Type B pancreatic cell (in vitro differentiated cells): ENCODE measurements around the gene ANKS1B. TPM values are rescaled to one million over a fixed set of nuclear protein-coding genes. Genes with fewer than 3 reads are reported as not detected.

Experiments
- DNase-seq: peaks from one replicate; pipeline ENCODE4 v3.0.0; 2021; ENCODE audit warnings: mixed read lengths; ENCODE audit not compliant: unreplicated experiment; ENCODE audit errors: extremely low spot score
- H3K27ac Mint-ChIP-seq: 2 replicates; pipeline ENCODE4 v1.8.0; 2021; ENCODE audit warnings: mild to moderate bottlenecking, mixed read lengths
- H3K27me3 Mint-ChIP-seq: 2 replicates; pipeline ENCODE4 v1.8.0; 2021; ENCODE audit warnings: mixed read lengths
- H3K36me3 Mint-ChIP-seq: 2 replicates; pipeline ENCODE4 v1.8.0; 2021; ENCODE audit warnings: mixed read lengths
- H3K4me1 Mint-ChIP-seq: one replicate; pipeline ENCODE4 v1.8.0; 2021; ENCODE audit warnings: mixed read lengths; ENCODE audit not compliant: unreplicated experiment
- H3K4me3 Mint-ChIP-seq: 2 replicates; pipeline ENCODE4 v1.8.0; 2021; ENCODE audit warnings: mild to moderate bottlenecking, mixed read lengths
- H3K9me3 Mint-ChIP-seq: 2 replicates; pipeline ENCODE4 v1.8.0; 2021; ENCODE audit warnings: mixed read lengths
- total RNA-seq: library from RNA; stranded (reverse); gene quantifications from 2 replicates; pipeline ENCODE4 v1.2.1, GENCODE V29; 2021; ENCODE audit warnings: low replicate concordance
- TF ChIP-seq, protein P1 (sequence below): fragments of 200-600 bp; sonication (generic); conservative IDR thresholded peaks from 2 replicates; pipeline ENCODE4 v1.5.0; 2021; ENCODE audit warnings: antibody characterized with exemption, mild to moderate bottlenecking

ANKS1B gene
- total RNA-seq, 1 donor from 2014 or later = 4.7 TPM

DNA sequence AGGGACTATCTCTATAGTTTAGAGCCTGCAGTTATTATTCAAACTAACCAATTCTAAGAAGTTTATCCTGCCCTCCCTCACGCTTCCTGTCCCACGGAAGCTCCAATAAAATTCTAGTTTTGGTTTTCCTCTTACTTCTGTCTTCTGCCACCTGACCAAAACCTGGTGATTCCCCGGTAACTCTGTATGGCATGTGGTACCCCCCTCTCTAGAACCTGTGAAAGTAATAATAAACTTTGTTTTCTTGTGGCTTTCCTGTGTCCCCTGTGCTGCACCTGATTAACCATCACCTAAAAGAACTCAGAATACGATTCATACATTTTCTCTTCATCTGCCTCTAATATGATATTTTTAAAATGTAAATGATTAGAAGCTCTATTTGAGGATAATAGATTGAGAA lies 959.9 kb downstream of the ANKS1B start:
- Mint-ChIP-seq H3K27ac (no peak overlapping the region), H3K4me3 (no peak overlapping the region), H3K4me1 (no peaks in the 10 kb centered on the region), H3K27me3 (peaks cover 3% of the 10 kb centered on the region), H3K9me3 (no peaks in the 10 kb centered on the region), H3K36me3 (no peaks in the 10 kb centered on the region)
- DNase-seq = no peak
- TF ChIP-seq, protein P1, sequence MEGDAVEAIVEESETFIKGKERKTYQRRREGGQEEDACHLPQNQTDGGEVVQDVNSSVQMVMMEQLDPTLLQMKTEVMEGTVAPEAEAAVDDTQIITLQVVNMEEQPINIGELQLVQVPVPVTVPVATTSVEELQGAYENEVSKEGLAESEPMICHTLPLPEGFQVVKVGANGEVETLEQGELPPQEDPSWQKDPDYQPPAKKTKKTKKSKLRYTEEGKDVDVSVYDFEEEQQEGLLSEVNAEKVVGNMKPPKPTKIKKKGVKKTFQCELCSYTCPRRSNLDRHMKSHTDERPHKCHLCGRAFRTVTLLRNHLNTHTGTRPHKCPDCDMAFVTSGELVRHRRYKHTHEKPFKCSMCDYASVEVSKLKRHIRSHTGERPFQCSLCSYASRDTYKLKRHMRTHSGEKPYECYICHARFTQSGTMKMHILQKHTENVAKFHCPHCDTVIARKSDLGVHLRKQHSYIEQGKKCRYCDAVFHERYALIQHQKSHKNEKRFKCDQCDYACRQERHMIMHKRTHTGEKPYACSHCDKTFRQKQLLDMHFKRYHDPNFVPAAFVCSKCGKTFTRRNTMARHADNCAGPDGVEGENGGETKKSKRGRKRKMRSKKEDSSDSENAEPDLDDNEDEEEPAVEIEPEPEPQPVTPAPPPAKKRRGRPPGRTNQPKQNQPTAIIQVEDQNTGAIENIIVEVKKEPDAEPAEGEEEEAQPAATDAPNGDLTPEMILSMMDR = no peak

DNA sequence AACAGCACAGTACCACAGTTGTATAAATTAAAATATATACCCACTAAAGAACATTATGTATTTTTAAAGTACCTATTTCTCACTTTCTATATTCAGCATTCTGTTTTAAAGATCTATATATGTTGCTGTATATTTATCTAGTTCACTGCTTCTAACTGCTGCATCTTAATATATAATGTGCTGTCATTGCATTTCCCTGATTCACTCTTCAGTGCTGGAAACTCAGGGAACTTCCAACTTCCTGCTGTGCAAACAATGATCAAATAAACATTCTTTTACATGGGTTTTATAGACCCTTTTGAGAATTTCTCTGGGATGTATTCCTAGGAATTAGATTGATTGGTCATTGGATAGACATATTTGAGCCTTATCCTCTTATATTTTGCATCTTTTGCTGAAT lies 960.5 kb downstream of the ANKS1B start:
- DNase-seq = no peak
- H3K27ac Mint-ChIP-seq = no peak overlapping the region
- H3K27me3 Mint-ChIP-seq = peaks cover 3% of the 10 kb centered on the region
- TF ChIP-seq, protein P1 = no peak
- no peak overlapping the region for H3K4me3 Mint-ChIP-seq
- H3K36me3 Mint-ChIP-seq = no peaks in the 10 kb centered on the region
- no peaks in the 10 kb centered on the region for H3K9me3 Mint-ChIP-seq
- no peaks in the 10 kb centered on the region for H3K4me1 Mint-ChIP-seq

DNA sequence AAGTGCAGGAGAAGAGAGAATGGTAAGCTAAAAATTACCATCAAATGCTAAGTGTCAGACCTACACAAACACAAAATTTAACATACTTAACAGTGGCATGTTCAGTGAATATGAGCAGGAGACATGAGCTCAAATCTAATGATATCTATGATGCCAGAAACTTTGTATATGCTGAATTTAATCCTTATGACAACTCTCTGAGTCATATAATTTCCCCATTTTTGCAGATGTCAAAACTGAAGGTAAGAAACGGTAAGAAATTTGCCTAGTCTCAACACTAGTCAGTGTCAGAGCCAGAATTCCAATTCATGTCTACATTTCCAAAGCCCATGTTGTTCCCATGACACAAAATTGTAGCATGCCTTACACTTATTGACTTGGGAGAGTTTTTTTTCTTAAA lies 963.9 kb downstream of the ANKS1B start:
- Mint-ChIP-seq H3K27ac (no peak overlapping the region), H3K9me3 (no peaks in the 10 kb centered on the region), H3K4me3 (no peak overlapping the region), H3K27me3 (peaks cover 3% of the 10 kb centered on the region), H3K36me3 (no peaks in the 10 kb centered on the region), H3K4me1 (no peaks in the 10 kb centered on the region)
- no peak for DNase-seq
- TF ChIP-seq, protein P1 = no peak

- no peaks in the 10 kb centered on the region for H3K4me1 Mint-ChIP-seq
- no peaks in the 10 kb centered on the region for H3K36me3 Mint-ChIP-seq
- TF ChIP-seq, protein P1 = no peak
- H3K4me3 Mint-ChIP-seq = no peak overlapping the region
- peaks cover 3% of the 10 kb centered on the region for H3K27me3 Mint-ChIP-seq
- no peak for DNase-seq
- H3K9me3 Mint-ChIP-seq = no peaks in the 10 kb centered on the region
- H3K27ac Mint-ChIP-seq = no peak overlapping the region
These were observed 964.9 kb downstream of the ANKS1B start for GRCh38 chr12:99019798-99020197.

GRCh38 chr12:99017971-99018370 lies 966.8 kb downstream of the ANKS1B start:
- no peak overlapping the region for H3K27ac Mint-ChIP-seq
- H3K4me3 Mint-ChIP-seq = no peak overlapping the region
- no peaks in the 10 kb centered on the region for H3K27me3 Mint-ChIP-seq
- no peak for DNase-seq
- TF ChIP-seq, protein P1 = no peak
- H3K36me3 Mint-ChIP-seq = no peaks in the 10 kb centered on the region
- H3K9me3 Mint-ChIP-seq = no peaks in the 10 kb centered on the region
- H3K4me1 Mint-ChIP-seq = no peaks in the 10 kb centered on the region
